GM21723 (cell line): ENCODE data around the gene TP53RK.

ENCODE experiments used
- ATAC-seq: cut with Tn5 transposase; IDR thresholded peaks from one replicate; pipeline ENCODE4 v1.9.1; 2021; ENCODE audit warnings: mild to moderate bottlenecking, moderate library complexity; ENCODE audit not compliant: unreplicated experiment

Gene TP53RK

DNA sequence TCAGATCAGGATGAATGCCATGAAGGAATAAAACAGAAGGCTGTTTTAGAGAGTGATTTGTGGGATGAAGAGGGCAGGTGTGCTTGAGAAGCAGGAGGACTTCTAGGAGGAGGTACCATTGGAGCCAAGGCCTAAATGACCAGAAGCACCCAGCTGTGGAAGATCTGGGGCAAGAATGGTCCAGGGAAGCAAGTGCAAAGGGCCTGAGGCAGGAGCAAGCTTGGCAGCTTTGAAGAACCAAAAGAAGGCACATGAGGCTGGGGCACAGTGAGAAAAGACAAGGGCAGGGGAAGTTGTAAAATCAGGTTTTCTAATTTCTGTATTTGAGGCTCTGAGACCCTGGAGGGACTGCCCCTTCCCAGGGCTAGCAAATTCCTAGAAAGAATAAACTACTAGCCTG lies 47.8 kb downstream of the TP53RK start:
- no peak for ATAC-seq

GRCh38 chr20:46640536-46641311 lies 48.5 kb downstream of the TP53RK start:
- no peak for ATAC-seq

DNA sequence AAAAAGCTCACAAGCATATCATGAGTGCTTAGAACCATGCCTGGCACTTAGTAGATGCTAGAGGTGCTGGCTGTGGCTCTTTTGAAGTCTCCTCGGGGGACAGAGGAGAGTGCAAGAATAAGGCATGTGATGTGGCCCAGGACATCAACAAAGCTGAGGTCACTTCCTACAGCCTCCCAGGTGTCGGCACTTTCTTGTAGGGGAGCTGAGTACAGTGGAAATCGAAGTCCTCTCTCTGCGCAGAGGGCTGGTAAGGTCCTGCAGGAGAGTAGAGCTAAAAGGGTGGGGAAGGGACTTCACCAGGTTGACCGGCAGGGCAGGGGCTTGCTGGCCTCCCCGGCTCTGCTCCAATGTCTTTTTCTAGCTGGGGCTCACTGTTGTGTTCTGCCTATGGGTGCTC lies 49.2 kb downstream of the TP53RK start:
- no peak for ATAC-seq

DNA sequence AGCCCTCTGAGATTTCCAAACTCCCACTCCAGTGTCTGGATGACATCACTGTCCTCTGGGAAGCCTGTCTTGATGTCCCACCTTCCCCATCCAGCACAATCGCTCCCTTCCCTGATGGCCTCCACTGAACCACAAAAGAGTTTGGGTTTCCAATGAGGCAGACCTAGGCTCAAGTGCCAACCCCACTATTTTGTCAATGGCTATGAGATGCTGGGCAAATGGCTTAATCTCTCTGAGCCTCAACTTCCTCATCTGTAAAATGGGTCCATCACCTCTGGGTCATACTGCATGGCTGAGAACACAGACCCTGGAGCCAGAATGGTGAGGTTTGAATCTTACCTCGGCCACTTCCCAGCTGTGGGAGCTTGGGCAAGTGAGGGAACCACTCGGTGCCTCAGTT lies 49.7 kb downstream of the TP53RK start:
- no peak for ATAC-seq

DNA sequence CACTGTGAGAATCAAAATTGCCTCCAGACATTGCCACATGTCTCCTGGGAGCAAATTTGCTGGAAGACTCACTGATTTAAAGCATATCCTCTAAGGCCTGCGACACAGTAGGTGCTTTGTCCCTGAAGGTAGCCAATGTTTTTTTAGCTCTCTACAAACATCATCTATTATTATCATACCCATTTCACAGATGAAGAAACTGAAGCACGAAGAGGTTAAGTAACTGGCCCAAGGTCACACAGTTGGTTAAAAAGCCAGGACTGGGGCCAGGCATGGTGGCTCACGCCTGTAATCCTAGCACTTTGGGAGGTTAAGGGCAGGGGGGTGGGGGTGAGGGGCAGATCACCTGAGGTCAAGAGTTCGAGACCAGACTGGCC lies 50.4 kb downstream of the TP53RK start:
- ATAC-seq, result no peak

DNA sequence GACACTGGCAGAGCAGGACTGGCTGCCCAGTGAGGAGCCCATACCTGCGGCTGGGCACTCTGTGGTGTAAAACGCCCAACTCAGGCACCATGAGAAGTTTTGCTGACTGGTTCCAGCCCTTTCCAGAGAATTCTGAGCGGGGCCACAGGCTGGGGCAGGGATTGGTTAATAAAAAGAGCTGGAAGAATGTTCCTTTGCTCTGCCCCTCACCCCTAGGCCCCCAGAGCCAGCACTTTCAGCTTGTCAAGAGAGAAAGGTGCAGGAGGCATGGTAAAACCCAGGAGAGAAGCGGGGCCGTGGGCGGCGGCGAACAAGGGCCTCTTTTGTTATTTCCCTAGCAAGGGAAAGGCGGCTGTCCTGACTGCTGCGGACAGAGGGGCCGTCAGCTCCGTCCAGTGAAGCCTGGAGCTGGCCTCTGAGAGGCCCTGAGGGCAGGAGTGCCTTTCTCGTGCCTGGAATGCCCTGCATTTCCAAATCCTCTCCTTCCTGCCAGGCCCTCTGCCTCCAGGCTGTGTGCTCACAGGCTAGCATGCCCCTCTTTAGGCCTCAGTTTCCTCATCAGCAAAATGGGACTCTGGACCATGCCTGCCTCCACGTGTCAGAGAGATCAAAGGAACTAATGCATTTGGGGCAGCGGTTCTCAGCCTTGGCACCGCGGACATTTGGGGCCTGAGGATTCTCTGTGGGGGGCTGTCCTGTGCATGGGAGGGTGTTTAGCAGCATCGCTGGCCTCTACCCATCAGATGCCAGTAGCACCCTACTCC lies 50.9 kb downstream of the TP53RK start:
- ATAC-seq, result no peak

DNA sequence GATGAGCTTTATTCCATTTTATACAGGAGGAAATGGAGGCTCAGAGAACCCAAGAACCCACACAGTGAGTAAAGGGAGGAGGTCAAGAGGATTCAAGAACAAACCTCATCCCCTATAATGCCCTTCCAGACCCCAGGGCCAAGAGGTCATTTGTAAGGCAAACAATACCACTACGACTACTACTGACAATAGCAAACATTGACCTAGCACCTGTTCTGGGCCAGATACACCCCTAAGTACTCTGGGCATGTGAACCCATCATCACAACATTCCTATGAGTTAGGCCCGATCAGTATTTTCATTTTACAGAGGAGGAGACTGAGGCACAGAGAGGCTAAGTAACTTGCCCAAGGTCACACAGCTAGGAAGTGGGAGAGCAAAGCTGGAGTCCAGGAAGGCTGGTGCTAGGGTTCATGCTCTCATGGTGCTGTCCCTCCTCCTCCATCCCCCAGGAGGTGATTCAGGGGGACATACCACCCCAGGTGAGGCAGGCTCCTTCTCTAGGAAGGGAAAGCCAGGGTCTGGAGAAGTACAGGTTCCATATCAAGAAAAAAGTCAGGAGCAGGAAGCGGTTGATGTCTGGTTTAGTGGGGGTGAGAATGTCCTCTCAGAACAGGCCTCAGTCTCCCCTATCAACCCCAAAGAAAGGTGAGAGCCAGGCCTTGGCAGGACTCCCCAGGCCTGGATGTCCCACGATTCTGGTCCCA lies 51.7 kb downstream of the TP53RK start:
- no peak for ATAC-seq

DNA sequence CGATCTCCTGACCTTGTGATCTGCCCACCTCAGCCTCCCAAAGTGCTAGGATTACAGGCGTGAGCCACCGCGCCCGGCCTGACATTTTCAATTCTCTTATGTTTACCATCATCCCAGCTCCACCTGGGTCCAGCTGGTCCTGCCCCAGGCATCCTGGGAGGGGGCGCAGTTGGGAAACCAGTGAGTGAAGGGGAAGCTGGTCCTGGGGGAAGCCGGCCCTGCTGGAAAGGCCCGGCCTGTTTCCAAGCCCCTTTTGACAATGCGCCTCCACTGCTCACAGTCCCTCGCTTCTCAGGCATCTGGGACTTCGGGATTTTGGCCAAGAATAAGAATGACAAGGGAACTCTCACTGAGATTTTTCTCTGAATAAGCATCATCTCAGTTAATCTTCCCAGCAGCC lies 52.2 kb downstream of the TP53RK start:
- ATAC-seq, result no peak

DNA sequence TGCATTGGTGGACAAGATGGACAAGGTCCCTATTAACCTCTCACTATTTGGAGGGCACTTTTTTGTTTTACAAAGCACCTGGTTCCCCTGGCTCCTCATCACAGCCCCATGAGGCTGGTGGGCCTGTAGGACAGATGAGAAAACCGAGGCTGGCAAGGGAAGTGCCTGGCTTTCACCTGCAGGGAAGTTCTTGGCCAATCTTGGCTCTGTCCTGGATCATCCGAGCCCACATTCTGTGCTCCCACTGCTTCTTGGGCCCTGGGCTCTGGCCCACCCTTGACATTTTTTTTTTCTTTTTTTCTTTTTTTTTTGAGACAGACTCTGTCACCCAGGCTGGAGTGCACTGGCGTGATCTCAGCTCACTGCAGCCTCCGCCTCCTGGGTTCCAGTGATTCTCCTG lies 52.7 kb downstream of the TP53RK start:
- no peak for ATAC-seq

DNA sequence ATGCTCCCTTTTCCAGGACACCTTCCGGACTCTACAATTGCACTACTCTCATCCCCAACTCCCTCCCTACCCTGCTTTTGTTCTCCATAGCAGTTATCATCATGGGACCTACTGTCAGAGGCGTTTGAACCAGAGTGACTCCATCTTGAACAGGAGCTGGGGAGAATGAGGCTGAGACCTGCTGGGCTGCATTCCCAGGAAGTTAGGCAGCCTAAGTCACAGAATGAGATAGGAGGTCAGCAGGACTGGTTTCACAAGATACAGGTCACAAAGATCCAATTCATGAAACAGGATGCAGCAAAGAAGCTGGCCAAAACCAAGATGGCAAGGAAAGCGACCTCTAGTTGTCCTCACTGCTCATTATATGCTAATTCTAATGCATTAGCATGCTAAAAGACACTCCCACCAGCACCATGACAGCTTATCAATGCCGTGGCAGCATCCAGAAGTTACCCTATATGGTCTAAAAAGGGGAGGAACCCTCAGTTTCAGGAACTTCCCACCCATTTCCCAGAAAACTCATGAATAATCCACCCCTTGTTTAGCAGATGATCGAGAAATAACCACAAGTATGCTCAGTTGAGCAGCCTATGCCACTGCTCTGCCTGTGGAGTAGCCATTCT lies 53.6 kb downstream of the TP53RK start:
- ATAC-seq, result no peak

DNA sequence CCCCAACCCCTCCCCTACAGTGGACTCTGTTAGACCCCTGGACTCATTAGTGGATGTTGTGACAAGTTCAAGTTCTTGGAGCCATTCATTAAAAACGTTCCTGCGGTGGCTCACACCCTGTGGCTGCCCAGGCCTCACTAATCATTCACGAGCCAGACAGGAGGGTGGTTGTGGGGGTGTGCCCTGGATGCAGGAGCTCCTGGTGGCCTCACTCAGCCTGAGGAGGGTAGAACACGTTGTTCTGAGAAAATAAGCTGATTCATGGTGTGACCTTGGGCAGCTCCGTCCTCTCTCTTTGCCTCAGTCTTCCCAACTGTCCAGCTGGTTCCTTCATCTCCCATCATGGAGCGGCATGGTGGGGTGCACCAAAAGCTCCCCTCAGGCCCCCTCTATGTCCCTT lies 54.7 kb downstream of the TP53RK start:
- no peak for ATAC-seq
